Astrocyte (in vitro differentiated cells and primary cell): ENCODE measurements around the gene COG5.

ENCODE experiments used
- EZH2 ChIP-seq: IDR thresholded peaks from 2 replicates; pipeline ENCODE4 v1.6.1; 2012; ENCODE audit warnings: mild to moderate bottlenecking, low read length, inconsistent platforms; ENCODE audit not compliant: insufficient read depth
- TF ChIP-seq, protein P1 (sequence below): IDR thresholded peaks from 2 replicates; pipeline ENCODE4 v1.5.1; 2011; ENCODE audit warnings: low read depth, mild to moderate bottlenecking, inconsistent platforms, low read length, moderate library complexity; ENCODE audit not compliant: insufficient read depth

DNA sequence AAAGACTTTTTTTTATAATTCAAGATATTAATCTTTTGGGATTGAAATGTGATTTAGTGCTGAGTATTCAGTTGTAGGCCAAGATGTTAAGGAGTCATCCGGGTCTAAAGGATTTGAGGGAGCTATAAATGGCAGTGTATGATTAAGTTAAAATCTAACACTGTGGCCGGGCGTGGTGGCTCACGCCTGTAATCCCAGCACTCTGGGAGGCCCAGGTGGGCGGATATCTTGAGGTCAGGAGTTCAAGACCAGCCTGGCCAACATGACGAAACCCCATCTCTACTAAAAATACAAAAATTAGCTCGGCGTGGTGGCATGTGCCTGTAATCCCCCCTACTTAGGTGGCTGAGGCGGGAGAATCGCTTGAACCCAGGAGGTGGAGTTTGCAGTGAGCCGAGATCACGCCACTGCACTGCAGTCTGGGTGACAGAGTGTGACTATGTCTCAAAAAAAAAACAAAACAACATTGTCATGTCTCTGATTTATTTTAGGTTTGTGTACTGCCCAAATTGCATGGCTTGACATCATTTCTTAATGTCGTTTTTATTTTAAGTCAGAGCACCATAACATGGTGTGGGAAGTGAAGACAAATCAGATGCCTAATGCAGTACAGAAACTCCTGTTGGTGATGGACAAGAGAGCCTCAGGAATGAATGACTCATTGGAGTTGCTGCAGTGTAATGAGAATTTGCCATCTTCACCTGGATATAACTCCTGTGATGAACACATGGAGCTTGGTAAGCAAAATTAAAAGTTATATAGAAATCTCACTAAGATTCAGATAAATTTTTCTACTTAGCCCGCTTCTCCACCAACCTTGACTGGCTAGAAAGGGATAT lies 384.2 kb downstream of the COG5 start:
- TF ChIP-seq, protein P1, sequence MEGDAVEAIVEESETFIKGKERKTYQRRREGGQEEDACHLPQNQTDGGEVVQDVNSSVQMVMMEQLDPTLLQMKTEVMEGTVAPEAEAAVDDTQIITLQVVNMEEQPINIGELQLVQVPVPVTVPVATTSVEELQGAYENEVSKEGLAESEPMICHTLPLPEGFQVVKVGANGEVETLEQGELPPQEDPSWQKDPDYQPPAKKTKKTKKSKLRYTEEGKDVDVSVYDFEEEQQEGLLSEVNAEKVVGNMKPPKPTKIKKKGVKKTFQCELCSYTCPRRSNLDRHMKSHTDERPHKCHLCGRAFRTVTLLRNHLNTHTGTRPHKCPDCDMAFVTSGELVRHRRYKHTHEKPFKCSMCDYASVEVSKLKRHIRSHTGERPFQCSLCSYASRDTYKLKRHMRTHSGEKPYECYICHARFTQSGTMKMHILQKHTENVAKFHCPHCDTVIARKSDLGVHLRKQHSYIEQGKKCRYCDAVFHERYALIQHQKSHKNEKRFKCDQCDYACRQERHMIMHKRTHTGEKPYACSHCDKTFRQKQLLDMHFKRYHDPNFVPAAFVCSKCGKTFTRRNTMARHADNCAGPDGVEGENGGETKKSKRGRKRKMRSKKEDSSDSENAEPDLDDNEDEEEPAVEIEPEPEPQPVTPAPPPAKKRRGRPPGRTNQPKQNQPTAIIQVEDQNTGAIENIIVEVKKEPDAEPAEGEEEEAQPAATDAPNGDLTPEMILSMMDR = no peak
- no peak for TF ChIP-seq EZH2
